GM19468 (cell line): ENCODE results near the gene EVC2.

Source experiments
- ATAC-seq: cut with Tn5 transposase; IDR thresholded peaks from one replicate; pipeline ENCODE4 v1.9.1; 2021; ENCODE audit warnings: mild to moderate bottlenecking, moderate library complexity, moderate number of reproducible peaks; ENCODE audit not compliant: unreplicated experiment; ENCODE audit errors: extremely low read depth

EVC2 gene

GRCh38 chr4:5572751-5573150 is 135.6 kb downstream of the EVC2 start:
- no peak for ATAC-seq

- ATAC-seq, result no peak
These were observed 136.2 kb downstream of the EVC2 start for GRCh38 chr4:5572114-5572513.

GRCh38 chr4:5571646-5572045 is 136.7 kb downstream of the EVC2 start:
- ATAC-seq, result no peak

- no peak for ATAC-seq
These were observed 138.9 kb downstream of the EVC2 start for GRCh38 chr4:5569451-5569850.

- no peak for ATAC-seq
These were observed 139.4 kb downstream of the EVC2 start for GRCh38 chr4:5568931-5569330.

GRCh38 chr4:5568336-5568735 is 140.0 kb downstream of the EVC2 start:
- no peak for ATAC-seq

- ATAC-seq, result no peak
These were observed 141.4 kb downstream of the EVC2 start for GRCh38 chr4:5566991-5567390.

- ATAC-seq, result no peak
These were observed 141.8 kb downstream of the EVC2 start for GRCh38 chr4:5566526-5566925.

- ATAC-seq, result no peak
These were observed 144.5 kb downstream of the EVC2 start for GRCh38 chr4:5563856-5564255.

- ATAC-seq, result no peak
These were observed 145.9 kb downstream of the EVC2 start for GRCh38 chr4:5562476-5562875.

GRCh38 chr4:5561286-5561685 is 147.1 kb downstream of the EVC2 start:
- ATAC-seq, result no peak

- ATAC-seq, result no peak
These were observed 149.9 kb downstream of the EVC2 start for GRCh38 chr4:5558502-5558901.

GRCh38 chr4:5554376-5554775 is 154.0 kb downstream of the EVC2 start:
- no peak for ATAC-seq

- ATAC-seq, result no peak
These were observed 154.6 kb downstream of the EVC2 start for GRCh38 chr4:5553801-5554200.

- no peak for ATAC-seq
These were observed 155.9 kb downstream of the EVC2 start for GRCh38 chr4:5552451-5552850.

GRCh38 chr4:5547651-5548249 is 160.6 kb downstream of the EVC2 start:
- no peak for ATAC-seq

- no peak for ATAC-seq
These were observed 163.1 kb downstream of the EVC2 start for GRCh38 chr4:5545271-5545670.

GRCh38 chr4:5544762-5545161 is 163.6 kb downstream of the EVC2 start:
- no peak for ATAC-seq

GRCh38 chr4:5543681-5544080 is 164.7 kb downstream of the EVC2 start:
- no peak for ATAC-seq

- ATAC-seq, result no peak
These were observed 167.2 kb downstream of the EVC2 start for GRCh38 chr4:5541169-5541568.

GRCh38 chr4:5539584-5539983 is 168.8 kb downstream of the EVC2 start:
- no peak for ATAC-seq

- ATAC-seq, result no peak
These were observed 176.3 kb downstream of the EVC2 start for GRCh38 chr4:5532100-5532499.

- ATAC-seq, result no peak
These were observed 180.3 kb downstream of the EVC2 start for GRCh38 chr4:5528031-5528436.
